Esophagus muscularis mucosa (tissue), 4 donors: ENCODE measurements around the gene ZC3H12C.

Experiments used
- CTCF ChIP-seq, 3 experiments: fragments of 200-600 bp in 2 of 3; fragments of 450-650 bp in 1 of 3; sonication (generic) in 2 of 3; IDR thresholded peaks; one replicate each; pipeline ENCODE4 v1.5.1; 2017 to 2019; ENCODE audit warnings: antibody characterized with exemption in 3 of 3, mild to moderate bottlenecking in 2 of 3, moderate library complexity in 1 of 3
- EP300 ChIP-seq: sonication (generic); formaldehyde crosslinking; IDR thresholded peaks from one replicate; pipeline ENCODE4 v1.6.1; 2017; ENCODE audit warnings: antibody characterized with exemption
- POLR2A ChIP-seq: fragments of 450-650 bp; IDR thresholded peaks from one replicate; pipeline ENCODE4 v1.6.1; 2017; ENCODE audit warnings: antibody characterized with exemption, moderate library complexity, mild to moderate bottlenecking, low read depth
- POLR2AphosphoS5 ChIP-seq, 2 donors: sonication (generic); formaldehyde crosslinking; IDR thresholded peaks; one replicate each; pipeline ENCODE4 v1.6.1; 2017; ENCODE audit warnings: antibody characterized with exemption in 2 of 2

- TF ChIP-seq CTCF (IDR thresholded peaks at IDR 0.05) (no peak), POLR2AphosphoS5 (IDR thresholded peaks at IDR 0.05) (peak; percentile 28 to 60), POLR2A (no peak), EP300 (no peak)
Observed at GRCh38 chr11:110069158-110069737, 23.9 kb upstream of the ZC3H12C start.
